ENCODE measurements around the gene SLC5A11. TPM values are rescaled to one million over a fixed set of nuclear protein-coding genes. Genes with fewer than 3 reads are reported as not detected.

SLC5A11 gene
- total and polyA plus RNA-seq, 4 donors = 0.15 to 4.1 (median 0.92) TPM

GRCh38 chr16:24873028-24873427 is 27.3 kb downstream of the SLC5A11 start:
- no peak overlapping the region for H3K9ac ChIP-seq (ENCODE audit: low read depth in 1 of 2, low read length in 2 of 2)
- no peaks in the 10 kb centered on the region for H3K27me3 ChIP-seq (ENCODE audit: control insufficient read depth in 4 of 4, insufficient read depth in 4 of 4, low read length in 3 of 4)
- TF ChIP-seq HNF4A (conservative IDR thresholded peaks at IDR 0.05) (no peak), EGR1 (IDR thresholded peaks at IDR 0.05; ENCODE audit: low read depth in 2 of 2) (no peak), RAD21 (IDR thresholded peaks at IDR 0.05) (no peak), YY1 (IDR thresholded peaks at IDR 0.05) (no peak), TAF1 (conservative IDR thresholded peaks at IDR 0.05) (no peak), GABPA (IDR thresholded peaks at IDR 0.05 in 1 of 2, conservative IDR thresholded peaks at IDR 0.05 in 1 of 2) (no peak), SP1 (IDR thresholded peaks at IDR 0.05) (no peak), MAX (IDR thresholded peaks at IDR 0.05) (no peak), RXRA (IDR thresholded peaks at IDR 0.05) (no peak), CTCF (IDR thresholded peaks at IDR 0.05; ENCODE audit: low read depth, low read length, missing input control) (no peak), JUND (IDR thresholded peaks at IDR 0.05) (no peak), NR2F2 (IDR thresholded peaks at IDR 0.05) (no peak), ATF3 (IDR thresholded peaks at IDR 0.05) (no peak), HNF4G (IDR thresholded peaks at IDR 0.05) (no peak), FOXA2 (IDR thresholded peaks at IDR 0.05) (no peak), FOXA1 (IDR thresholded peaks at IDR 0.05) (no peak), REST (IDR thresholded peaks at IDR 0.05) (no peak), ZBTB33 (IDR thresholded peaks at IDR 0.05) (no peak)
- no peaks in the 10 kb centered on the region for H3K36me3 ChIP-seq (ENCODE audit: control insufficient read depth in 4 of 4, insufficient read depth in 3 of 4, low read depth in 1 of 4, low read length in 3 of 4)
- H3K4me1 ChIP-seq (ENCODE audit: control insufficient read depth in 4 of 4, insufficient read depth in 4 of 4, low read length in 3 of 4) = no peaks in the 10 kb centered on the region
- H3K4me3 ChIP-seq (ENCODE audit: low read depth in 1 of 3, low read length in 3 of 3) = no peak overlapping the region
- 80% methylated on average over 2 of the region's 2 CpGs for WGBS
- no peak overlapping the region for H3K27ac ChIP-seq (ENCODE audit: low read depth in 1 of 2, low read length in 2 of 2)
- no peaks in the 10 kb centered on the region for H3K9me3 ChIP-seq (ENCODE audit: control insufficient read depth in 4 of 4, low read length in 3 of 4)
- no peak for DNase-seq (ENCODE audit: low spot score)

Measured in liver (tissue), 9 donors.